Measurements from ENCODE around the gene USP40.

Gene USP40

DNA sequence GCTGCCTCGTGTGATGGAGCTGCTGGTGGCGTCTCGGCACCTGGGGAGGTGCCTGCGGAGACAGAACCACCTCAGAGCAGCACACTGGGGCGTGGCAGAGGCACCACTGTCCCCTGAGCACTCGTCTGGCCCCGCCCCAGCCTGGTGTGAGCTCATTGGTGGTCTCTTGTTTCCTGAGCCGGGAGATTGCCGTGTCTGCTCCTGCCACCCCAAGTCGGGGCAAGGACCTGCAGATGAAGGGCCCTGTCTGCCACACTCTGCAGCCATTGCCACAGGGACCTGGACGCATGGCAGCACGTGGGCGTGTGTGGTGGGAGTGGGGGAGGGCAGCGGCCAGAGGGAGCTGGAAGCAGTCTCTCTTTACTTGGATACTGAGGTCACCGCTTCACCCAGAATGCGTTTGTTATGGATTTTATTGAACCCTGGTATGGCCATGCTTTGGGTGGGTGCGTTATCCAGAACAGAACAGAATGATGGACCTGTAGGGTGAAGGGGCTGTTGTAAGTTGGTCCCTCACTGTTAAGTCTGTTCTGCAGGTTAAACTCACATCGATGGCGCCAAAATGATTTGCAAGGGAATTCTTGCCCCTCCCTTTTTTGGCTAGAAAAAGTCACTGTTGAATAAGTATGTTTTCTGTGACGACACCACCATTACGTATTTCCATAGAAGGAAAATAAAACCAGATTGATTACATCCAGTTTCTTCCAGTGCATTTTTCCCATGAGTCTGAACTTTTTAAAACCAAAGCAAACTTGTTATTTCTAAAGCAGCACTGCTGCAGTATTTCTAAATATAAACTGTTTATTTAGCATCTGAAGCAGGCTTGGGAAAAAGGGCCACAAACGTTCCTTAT lies 92.0 kb downstream of the USP40 start:
- DNase-seq: no peak

DNA sequence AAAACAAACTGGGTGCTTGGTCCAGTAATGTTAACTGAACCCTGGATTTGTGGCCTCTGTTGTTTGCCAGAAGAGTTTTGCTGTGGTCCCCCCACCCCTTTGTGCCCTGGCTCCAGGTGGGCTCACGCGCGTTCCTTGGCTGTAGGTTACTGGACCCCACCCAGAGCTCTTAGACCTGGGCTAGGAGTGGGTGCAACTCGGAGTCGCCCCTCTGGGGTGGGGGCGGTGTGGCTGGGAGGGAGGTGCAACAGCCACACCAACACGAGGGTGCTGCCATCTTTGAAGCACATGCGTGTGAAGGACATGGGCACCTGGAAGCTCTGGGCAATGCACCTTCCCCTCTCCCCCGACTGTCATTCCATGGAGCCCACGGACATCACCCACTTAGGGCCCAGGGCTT lies 92.7 kb downstream of the USP40 start:
- no peak for DNase-seq

- no peak for DNase-seq
Measured at GRCh38 chr2:233473386-233473791, 93.2 kb downstream of the USP40 start.

DNA sequence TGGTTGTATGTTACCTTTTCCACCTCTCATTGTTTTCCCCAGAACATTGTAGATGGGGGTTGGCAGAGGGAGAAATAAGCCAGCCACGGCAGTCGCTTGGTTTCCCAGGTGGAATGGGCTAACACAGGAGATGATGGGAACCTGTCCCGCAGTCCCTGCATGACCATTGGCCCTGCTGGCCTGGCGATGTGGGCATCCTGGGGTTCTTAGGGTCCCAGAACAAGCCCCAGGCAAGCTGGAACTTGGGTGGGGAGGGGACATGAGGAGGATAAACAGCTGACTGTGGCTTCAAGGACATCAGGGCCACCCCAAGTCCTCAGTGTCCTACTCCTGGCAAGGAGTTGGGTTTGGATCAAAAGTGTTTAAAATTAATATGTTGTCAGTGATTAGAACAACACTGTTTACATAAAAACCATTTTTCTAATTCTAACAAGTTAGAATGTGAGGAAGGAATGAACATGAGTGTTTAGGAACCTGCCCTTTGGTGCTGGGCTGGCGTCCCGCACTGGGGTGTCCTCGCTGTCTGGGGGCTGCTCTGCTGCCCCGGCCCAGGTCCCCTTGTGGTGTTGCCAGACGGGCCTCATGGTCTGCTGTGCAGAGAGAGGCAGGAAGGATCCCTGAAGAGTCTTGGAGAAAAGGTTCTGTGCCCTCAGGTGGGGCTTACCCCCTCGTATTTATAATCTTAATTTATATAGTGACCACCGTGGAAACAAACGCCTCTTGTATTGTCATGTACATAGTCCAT lies 95.1 kb downstream of the USP40 start:
- DNase-seq: no peak

DNA sequence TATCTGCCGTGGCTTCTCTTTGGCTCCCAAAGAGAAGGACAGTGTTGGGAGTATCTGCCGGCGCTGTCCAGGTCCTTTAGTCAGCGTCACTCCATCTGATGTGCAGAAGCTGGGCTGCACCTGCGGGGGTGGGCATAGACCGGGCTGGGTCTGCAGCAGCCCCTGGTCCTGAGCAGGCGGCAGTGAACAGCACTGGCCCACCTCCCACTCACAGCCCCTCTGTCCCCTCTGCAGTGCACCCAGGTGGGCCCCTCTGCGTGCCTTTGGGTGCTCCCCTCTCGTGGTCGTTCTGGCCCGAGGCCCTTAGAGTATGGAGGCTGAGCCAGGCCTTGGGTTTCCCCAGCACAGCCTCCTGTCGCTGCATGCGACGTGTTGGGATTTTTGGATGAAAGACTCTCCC lies 95.7 kb downstream of the USP40 start:
- DNase-seq: no peak

DNA sequence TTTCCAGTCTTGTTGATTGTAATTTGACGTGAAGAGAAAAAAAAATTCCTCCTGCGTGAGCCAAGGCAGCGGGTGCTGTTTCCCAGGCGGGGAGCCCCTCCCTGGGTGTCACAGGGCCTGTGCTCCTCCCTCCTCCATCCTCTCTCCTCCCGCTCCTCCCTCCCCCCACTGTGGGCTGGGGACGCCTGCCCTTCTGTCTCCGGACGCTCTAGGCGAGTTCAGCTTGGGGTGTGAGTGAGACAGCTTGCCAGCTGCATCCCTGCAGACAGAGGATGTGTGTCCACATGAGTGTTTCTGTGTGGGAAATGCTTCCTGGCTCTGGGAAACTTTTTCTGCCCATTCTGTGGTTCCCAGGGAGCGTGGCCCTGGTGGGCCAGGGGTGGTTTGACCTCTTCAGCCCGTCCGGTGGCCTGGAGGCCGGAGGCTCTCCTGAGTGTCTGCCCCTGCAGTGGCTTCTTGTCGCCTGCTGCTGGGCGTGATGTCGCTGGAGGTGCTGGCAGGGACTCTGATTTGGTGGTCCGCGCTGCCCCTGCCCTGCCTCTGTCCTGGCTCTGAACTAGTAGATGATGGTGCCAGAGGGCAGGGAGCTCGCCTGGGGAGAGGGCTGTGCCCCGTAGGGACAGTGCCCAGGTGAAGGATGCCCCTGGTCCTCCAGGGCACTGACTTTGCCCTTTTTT lies 96.4 kb downstream of the USP40 start:
- DNase-seq: no peak

DNA sequence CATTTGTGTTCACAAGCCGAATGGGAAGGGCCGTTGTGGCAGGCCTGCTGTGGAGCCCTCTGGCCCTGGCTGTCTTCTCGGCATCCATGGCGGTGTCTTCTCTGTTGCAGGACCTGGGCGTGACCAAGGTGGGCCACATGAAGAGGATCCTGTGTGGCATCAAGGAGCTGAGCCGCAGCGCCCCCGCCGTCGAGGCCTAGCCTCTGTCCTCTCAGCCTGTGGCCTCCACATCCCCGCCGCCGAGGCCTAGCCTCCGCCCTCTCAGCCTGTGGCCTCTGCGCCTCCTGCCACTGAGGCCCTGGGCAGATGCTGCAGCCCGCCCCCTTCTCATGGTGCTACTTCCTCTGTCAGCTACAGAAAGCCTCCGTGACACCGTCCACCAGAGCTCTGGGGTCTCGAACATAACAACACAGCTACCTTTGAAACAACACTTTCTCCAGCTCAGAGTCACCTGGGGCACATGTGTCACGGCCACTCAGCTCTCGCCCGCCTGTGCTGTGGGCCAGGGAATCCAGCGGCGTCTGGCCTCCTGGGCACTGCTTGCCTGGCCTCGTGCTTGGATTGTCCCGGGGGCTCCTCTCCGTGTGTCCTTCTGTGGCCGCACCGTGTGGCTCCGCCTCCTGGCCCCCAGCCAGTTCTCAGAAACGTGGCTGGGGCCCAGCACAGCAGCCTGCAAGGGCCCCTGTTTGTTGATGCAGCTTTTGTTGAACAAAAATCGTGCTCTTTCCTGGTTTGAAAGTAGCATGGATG lies 97.1 kb downstream of the USP40 start:
- no peak for DNase-seq

- no peak for DNase-seq
Measured at GRCh38 chr2:233468741-233469110, 97.9 kb downstream of the USP40 start.

DNA sequence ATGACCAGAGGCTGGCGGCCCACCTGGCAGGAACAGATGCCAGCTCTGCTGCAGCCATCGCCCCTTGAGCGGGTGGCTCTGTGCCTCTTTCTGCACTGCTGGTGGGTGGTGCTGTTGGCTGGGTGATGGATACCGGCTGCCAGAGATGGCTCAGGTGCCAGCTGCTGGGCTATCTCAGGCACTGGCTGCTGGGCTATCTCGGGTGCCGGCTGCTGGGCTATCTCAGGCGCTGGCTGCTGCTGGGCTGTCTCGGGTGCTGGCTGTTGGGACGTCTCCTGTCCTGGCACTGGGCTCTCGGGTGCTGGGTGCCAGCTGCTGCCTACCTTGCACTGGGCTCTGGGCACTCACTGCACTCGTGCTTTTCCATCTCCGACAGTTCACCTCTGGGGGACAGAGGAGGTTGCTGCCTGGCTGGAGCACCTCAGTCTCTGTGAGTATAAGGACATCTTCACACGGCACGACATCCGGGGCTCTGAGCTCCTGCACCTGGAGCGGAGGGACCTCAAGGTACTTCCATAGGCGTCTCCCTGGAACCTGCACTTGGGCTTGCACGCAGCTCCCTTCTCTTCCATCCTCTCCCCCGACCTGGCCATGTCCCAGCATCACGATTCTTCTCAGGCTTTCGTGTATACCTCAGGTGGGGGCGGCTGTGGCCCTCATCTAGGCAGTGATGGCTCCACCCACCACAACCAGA lies 98.4 kb downstream of the USP40 start:
- no peak for DNase-seq

DNA sequence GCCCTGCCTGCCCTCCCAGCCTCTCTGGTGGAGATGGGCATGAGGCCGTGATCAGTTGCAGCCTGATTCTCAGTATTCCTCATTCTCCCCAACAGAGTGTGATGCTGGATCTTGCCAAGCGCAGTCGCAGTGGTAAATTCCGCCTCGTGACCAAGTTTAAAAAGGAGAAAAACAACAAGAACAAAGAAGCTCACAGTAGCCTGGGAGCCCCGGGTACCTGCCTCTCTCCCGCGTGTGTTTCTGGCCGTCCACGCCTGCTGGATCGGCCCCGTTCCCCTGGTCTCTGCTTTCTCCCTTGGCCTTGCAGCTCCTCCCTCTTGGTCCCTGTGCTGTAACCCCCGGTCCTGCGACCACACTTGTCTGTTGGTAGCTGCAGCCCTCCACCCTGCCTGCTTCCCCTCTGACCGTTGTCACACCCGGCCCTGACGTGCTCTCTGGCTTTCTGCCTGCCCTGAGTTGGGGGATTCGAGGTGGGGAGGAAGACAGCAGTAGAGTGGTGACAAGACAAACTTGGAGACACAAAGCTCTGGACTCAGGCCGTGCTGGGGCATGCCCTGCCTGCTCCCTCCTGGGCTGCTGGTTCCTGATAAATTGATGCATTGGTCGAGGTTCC lies 99.5 kb downstream of the USP40 start:
- DNase-seq: no peak

GRCh38 chr2:233464531-233465240 lies 101.9 kb downstream of the USP40 start:
- no peak for DNase-seq

- no peak for DNase-seq
Measured at GRCh38 chr2:233464056-233464455, 102.5 kb downstream of the USP40 start.

DNA sequence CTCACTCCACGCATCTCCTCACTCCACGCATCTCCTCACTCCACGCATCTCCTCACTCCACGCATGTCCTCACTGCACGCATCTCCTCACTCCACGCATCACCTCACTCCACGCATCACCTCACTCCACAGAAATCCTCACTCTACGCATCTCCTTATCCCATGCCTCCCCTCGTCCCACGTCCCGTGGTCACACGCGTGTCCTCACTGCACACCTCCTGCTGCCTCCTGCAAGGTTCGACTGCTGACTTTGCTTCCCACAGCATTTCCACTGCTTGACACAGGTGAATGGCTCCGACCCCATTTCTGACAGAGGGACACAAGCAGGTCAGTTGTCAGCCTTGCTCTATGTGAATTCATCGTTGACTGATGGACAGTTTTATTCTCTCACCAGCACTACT lies 103.0 kb downstream of the USP40 start:
- no peak for DNase-seq

DNA sequence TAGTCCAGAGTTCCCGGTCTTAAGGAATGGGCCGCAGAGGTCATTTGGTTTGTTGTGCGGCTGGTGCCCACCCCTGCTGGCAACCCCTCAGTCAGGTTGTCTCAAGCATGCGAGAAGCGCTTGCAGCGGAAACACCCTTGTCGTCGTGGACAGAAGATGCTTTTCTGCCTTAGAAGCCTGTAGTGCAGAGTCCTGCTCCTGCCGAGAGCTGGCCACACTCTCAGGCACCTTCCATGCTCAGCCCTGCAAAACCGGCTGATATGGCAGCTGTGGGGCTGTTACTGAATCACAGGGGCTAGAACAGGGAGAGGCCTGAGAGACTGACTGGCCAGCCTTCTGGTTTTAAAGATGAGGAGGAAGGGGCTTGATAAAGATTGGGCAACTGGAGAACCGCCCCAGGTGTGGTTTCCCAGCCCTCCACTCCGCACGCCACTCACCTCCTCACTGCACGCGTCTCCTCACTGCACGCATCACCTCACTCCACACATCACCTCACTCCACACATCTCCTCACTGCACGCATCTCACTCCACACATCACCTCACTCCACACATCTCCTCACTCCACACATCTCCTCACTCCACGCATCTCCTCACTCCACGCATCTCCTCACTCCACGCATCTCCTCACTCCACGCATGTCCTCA lies 103.6 kb downstream of the USP40 start:
- DNase-seq: no peak

DNA sequence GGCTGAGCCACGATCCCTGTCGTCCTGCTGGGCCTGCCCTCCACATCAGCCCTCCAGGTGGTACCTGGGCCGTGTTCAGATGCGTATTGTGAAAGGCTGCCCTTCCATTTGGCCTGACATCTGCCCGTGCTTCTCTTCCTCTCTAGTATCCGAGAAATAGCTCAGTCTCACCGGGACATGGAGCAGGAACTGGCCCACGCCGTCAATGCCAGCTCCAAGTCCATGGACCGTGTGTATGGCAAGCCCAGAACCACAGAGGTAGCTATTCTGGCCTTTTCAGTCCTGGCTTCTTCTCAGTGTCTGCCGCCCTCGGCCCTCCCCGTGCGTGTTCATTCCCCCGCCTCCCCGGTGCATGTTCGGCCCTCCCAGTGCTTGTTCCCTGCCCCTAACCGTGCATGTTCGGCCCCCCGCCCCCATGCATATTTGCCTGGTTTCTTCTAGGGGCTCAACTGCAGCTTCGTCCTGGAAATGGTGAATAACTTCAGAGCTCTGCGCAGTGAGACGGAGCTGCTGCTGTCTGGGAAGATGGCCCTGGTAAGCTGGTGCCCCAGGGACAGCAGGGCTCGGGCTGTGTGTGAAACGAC lies 104.3 kb downstream of the USP40 start:
- no peak for DNase-seq

DNA sequence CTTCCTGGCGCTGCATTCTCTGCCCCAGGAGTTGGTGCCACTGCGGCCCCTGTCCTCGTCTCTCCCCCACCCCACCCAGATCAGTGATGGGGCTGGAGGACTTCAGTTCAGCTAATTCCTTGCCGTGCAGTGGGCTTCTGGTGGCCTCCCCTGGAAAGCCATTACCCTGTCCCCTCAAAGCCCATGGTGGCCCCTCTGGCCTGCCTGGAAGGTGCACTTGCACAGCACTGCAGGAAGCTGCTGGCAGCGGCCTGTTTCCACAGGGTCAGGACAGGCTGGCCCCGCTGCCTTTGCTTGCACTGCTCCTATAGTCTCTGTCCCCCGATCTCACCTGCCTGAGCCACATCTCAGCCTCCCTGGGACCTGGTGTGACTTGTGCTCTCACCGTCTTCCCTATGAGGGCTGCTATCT lies 105.1 kb downstream of the USP40 start:
- DNase-seq: no peak

DNA sequence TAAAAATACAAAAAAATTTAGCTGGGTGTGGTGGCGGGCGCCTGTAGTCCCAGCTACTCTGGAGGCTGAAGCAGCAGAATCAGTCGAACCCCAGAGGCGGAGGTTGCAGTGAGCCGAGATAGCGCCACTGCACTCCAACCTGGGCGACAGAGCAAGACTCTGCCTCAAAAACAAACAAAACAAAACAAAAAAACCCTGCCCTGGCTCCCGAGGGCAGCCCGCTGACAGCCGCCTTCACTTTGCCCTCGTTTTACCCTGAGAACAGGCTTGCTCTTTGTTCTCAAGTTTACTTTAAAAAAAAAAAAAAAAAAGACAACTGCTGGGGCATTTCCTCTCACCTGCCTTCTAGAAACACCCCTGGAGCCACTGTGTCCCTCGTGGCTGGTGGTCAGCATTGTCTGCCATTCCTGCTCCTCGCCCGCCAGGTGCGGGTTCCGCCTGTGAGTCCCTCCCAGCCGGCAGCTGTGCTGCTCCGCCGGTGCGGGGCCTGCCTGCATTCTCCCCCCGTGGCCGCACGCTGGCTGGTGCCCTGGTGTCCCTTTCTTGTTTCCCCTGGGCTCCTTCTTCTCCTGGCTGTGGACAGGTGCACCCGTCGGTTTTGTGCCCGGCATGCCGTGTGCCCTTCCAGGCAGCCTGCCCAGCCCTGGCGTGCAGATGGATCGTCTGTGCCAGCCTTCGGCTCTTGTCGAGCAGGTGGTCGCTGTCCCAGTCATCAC lies 105.7 kb downstream of the USP40 start:
- DNase-seq: no peak

- no peak for DNase-seq
Measured at GRCh38 chr2:233459426-233459825, 107.2 kb downstream of the USP40 start.

GRCh38 chr2:233458826-233459225 lies 107.8 kb downstream of the USP40 start:
- no peak for DNase-seq
